Measurements from ENCODE around the gene SEL1L2.

DNA sequence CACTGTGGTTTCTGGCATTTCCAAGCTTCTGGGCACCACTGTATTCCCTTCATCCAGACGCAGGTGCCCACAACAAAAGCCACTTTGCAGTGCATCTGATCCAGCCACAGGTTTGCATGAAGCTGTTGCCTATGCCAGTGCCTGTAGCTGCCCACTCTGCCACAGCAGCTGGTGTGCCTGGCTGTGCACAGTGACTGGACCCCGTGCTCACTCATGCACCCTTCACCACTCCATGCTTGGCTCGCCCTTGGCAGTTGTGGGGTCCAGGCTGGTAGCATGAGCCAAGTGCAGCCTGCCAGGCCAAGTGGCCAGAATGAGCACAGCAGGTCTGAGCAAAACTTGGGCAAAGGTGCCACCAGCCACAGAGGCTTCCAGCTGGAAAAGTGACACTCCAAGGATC is 42.7 kb downstream of the SEL1L2 start:
- TF ChIP-seq CTCF (IDR thresholded peaks at IDR 0.05; ENCODE audit: low read depth, low read length, poor library complexity, severe bottlenecking) (no peak), EZH2phosphoT487 (IDR thresholded peaks at IDR 0.05; ENCODE audit: borderline replicate concordance, low read length) (no peak)
